Measurements from ENCODE around the gene NACC2.
A peak's percentile ranks its signal among the peaks of the same experiment; 100 is the strongest.

NACC2 gene

GRCh38 chr9:136093995-136094881 is 851 bp downstream of the NACC2 start:
- DNase-seq (ENCODE audit: low read depth in 3 of 3, low spot score in 1 of 3), result peak; percentile 20 to 46 (median 23)

- no peak for DNase-seq (ENCODE audit: low read depth in 3 of 3, low spot score in 1 of 3)
Measured at GRCh38 chr9:136093346-136093986, 1.6 kb downstream of the NACC2 start.

GRCh38 chr9:136092741-136093140 is 2.3 kb downstream of the NACC2 start:
- no peak for DNase-seq (ENCODE audit: low read depth in 3 of 3, low spot score in 1 of 3)

- DNase-seq (ENCODE audit: low read depth in 3 of 3, low spot score in 1 of 3), result no peak
Measured at GRCh38 chr9:136092353-136092650, 2.8 kb downstream of the NACC2 start.

- DNase-seq (ENCODE audit: low read depth in 3 of 3, low spot score in 1 of 3), result no peak
Measured at GRCh38 chr9:136091582-136092352, 3.3 kb downstream of the NACC2 start.

- no peak for DNase-seq (ENCODE audit: low read depth in 3 of 3, low spot score in 1 of 3)
Measured at GRCh38 chr9:136090768-136091581, 4.1 kb downstream of the NACC2 start.

GRCh38 chr9:136090056-136090735 is 4.9 kb downstream of the NACC2 start:
- no peak for DNase-seq (ENCODE audit: low read depth in 3 of 3, low spot score in 1 of 3)

- DNase-seq (ENCODE audit: low read depth in 3 of 3, low spot score in 1 of 3), result no peak
Measured at GRCh38 chr9:136089697-136090045, 5.4 kb downstream of the NACC2 start.

- DNase-seq (ENCODE audit: low read depth in 3 of 3, low spot score in 1 of 3), result no peak
Measured at GRCh38 chr9:136088939-136089696, 6.0 kb downstream of the NACC2 start.

- DNase-seq (ENCODE audit: low read depth in 3 of 3, low spot score in 1 of 3), result no peak
Measured at GRCh38 chr9:136088481-136088938, 6.6 kb downstream of the NACC2 start.

- DNase-seq (ENCODE audit: low read depth in 3 of 3, low spot score in 1 of 3), result no peak
Measured at GRCh38 chr9:136087741-136088480, 7.2 kb downstream of the NACC2 start.

- DNase-seq (ENCODE audit: low read depth in 3 of 3, low spot score in 1 of 3), result no peak
Measured at GRCh38 chr9:136086951-136087740, 7.9 kb downstream of the NACC2 start.

GRCh38 chr9:136086213-136086881 is 8.7 kb downstream of the NACC2 start:
- no peak for DNase-seq (ENCODE audit: low read depth in 3 of 3, low spot score in 1 of 3)

- no peak for DNase-seq (ENCODE audit: low read depth in 3 of 3, low spot score in 1 of 3)
Measured at GRCh38 chr9:136085815-136086212, 9.3 kb downstream of the NACC2 start.

GRCh38 chr9:136084063-136084944 is 10.8 kb downstream of the NACC2 start:
- no peak for DNase-seq (ENCODE audit: low read depth in 3 of 3, low spot score in 1 of 3)

- no peak for DNase-seq (ENCODE audit: low read depth in 3 of 3, low spot score in 1 of 3)
Measured at GRCh38 chr9:136083558-136084062, 11.5 kb downstream of the NACC2 start.

All from stimulated activated CD4-positive, alpha-beta T cell treated with anti-CD3 and anti-CD28 coated beads, TNF-alpha, amount 100 ng/mL, for 1 hour (primary cell).